Activated B cell treated with CpG ODN at 0.5 μM for 24 hours (primary cell): Measurements from ENCODE around the gene PLCB4. TPM values are rescaled to one million over a fixed set of nuclear protein-coding genes. Genes with fewer than 3 reads are reported as not detected.

Source experiments
- ATAC-seq: fragments of 200-7000 bp; cut with Tn5 transposase; one replicate; pipeline ENCODE4 v1.10.0; 2021; ENCODE audit warnings: low read depth, mild to moderate bottlenecking, moderate library complexity
- CTCF ChIA-PET: fragments of 350-600 bp; sonication (Branson Sonifier 250); formaldehyde crosslinking; loops from one replicate; lab custom pipeline; 2021; ENCODE audit warnings: antibody characterized with exemption; lab: Charles Lee
- POLR2A ChIA-PET: fragments of 350-600 bp; sonication (Branson Sonifier 250); formaldehyde crosslinking; loops from one replicate; lab custom pipeline; 2021; ENCODE audit warnings: antibody characterized with exemption; lab: Charles Lee
- DNase-seq: peaks from one replicate; pipeline ENCODE4 v3.0.0; 2022
- H3K27ac Mint-ChIP-seq: one replicate; pipeline ENCODE4 v1.8.0; 2020; ENCODE audit warnings: mixed read lengths
- H3K27me3 Mint-ChIP-seq: one replicate; pipeline ENCODE4 v1.8.0; 2021; ENCODE audit warnings: mixed read lengths
- H3K36me3 Mint-ChIP-seq: one replicate; pipeline ENCODE4 v1.8.0; 2021; ENCODE audit warnings: low read depth, mixed read lengths
- H3K4me1 Mint-ChIP-seq: one replicate; pipeline ENCODE4 v1.8.0; 2021; ENCODE audit warnings: mixed read lengths
- H3K4me3 Mint-ChIP-seq: one replicate; pipeline ENCODE4 v1.8.0; 2020; ENCODE audit warnings: mild to moderate bottlenecking, mixed read lengths
- H3K9me3 Mint-ChIP-seq: one replicate; pipeline ENCODE4 v1.8.0; 2020; ENCODE audit warnings: mixed read lengths
- CTCF ChIP-seq: fragments of 200-600 bp; IDR thresholded peaks from one replicate; pipeline ENCODE4 v1.8.0; 2022; ENCODE audit warnings: antibody characterized with exemption, mild to moderate bottlenecking
- intact Hi-C: fragments of 100-400 bp; cut with micrococcal nuclease; formaldehyde crosslinking; loops from one replicate; pipeline ENCODE4 v1.15.1; 2024
- total RNA-seq: library from RNA; stranded (reverse); gene quantifications from 2 replicates; pipeline ENCODE4 v1.2.3, GENCODE V29; 2022

PLCB4 gene
- total RNA-seq, 1 donor from 2014 or later, result not detected

- DNase-seq, result no peak
- Mint-ChIP-seq H3K9me3 (no peaks in the 10 kb centered on the region), H3K4me3 (no peak overlapping the region), H3K4me1 (no peaks in the 10 kb centered on the region), H3K27ac (no peak overlapping the region), H3K36me3 (no peaks in the 10 kb centered on the region), H3K27me3 (peaks cover 6% of the 10 kb centered on the region)
- CTCF ChIA-PET, result no interaction called here
- POLR2A ChIA-PET, result no interaction called here
- no peak for ATAC-seq
- no peak for TF ChIP-seq CTCF
- intact Hi-C loops, result no loop called here
Measured at GRCh38 chr20:9496155-9496554, 427.3 kb downstream of the PLCB4 start.

DNA sequence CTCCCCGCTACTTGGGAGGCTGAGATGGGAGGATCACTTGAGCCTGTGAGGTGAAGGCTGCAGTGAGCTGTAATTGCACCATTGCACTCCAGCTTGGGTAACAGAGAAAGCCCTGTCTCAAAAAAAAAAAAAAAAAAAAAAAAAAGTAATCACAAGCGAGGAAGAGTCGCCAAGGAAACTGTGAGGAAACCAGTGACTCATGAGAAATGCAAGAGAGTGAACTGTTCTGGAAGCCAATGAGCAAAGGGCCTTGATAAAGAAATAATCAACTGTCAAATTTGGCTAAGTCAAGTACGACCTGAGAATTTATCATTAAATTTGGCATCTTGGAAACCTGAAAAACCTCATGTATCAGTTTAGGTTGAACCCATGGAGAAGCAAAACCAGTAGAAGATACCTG, 429.4 kb downstream of the PLCB4 start:
- no peak overlapping the region for H3K4me3 Mint-ChIP-seq
- H3K9me3 Mint-ChIP-seq, result no peaks in the 10 kb centered on the region
- DNase-seq (no peak), ATAC-seq (no peak)
- no peaks in the 10 kb centered on the region for H3K4me1 Mint-ChIP-seq
- TF ChIP-seq CTCF, result no peak
- ChIA-PET POLR2A (no interaction called here), CTCF (no interaction called here)
- H3K36me3 Mint-ChIP-seq, result no peaks in the 10 kb centered on the region
- peaks cover 3% of the 10 kb centered on the region for H3K27me3 Mint-ChIP-seq
- intact Hi-C loops, result no loop called here
- no peak overlapping the region for H3K27ac Mint-ChIP-seq

- no peak overlapping the region for H3K4me3 Mint-ChIP-seq
- no peak for TF ChIP-seq CTCF
- no peaks in the 10 kb centered on the region for H3K4me1 Mint-ChIP-seq
- intact Hi-C loops, result no loop called here
- no peak overlapping the region for H3K27ac Mint-ChIP-seq
- CTCF ChIA-PET, result no interaction called here
- no peaks in the 10 kb centered on the region for H3K9me3 Mint-ChIP-seq
- ATAC-seq, result no peak
- no peaks in the 10 kb centered on the region for H3K36me3 Mint-ChIP-seq
- peaks cover 12% of the 10 kb centered on the region for H3K27me3 Mint-ChIP-seq
- no peak for DNase-seq
- POLR2A ChIA-PET, result no interaction called here
Measured at GRCh38 chr20:9499126-9499899, 430.4 kb downstream of the PLCB4 start.

GRCh38 chr20:9500121-9500520, 431.2 kb downstream of the PLCB4 start:
- ChIA-PET POLR2A (no interaction called here), CTCF (no interaction called here)
- no peak overlapping the region for H3K4me3 Mint-ChIP-seq
- H3K27me3 Mint-ChIP-seq, result peaks cover 14% of the 10 kb centered on the region
- intact Hi-C loops, result no loop called here
- no peaks in the 10 kb centered on the region for H3K36me3 Mint-ChIP-seq
- no peak for TF ChIP-seq CTCF
- ATAC-seq (peak; percentile 52), DNase-seq (no peak)
- H3K9me3 Mint-ChIP-seq, result no peaks in the 10 kb centered on the region
- no peak overlapping the region for H3K27ac Mint-ChIP-seq
- no peaks in the 10 kb centered on the region for H3K4me1 Mint-ChIP-seq

GRCh38 chr20:9501473-9501872, 432.6 kb downstream of the PLCB4 start:
- intact Hi-C loops, result no loop called here
- no peaks in the 10 kb centered on the region for H3K9me3 Mint-ChIP-seq
- CTCF ChIA-PET, result no interaction called here

More at GRCh38 chr20:9501473-9501872, 432.6 kb downstream of the PLCB4 start:
- H3K36me3 Mint-ChIP-seq, result no peaks in the 10 kb centered on the region
- ATAC-seq, result no peak
- no peak for TF ChIP-seq CTCF
- H3K27ac Mint-ChIP-seq, result no peak overlapping the region
- POLR2A ChIA-PET, result no interaction called here
- H3K27me3 Mint-ChIP-seq, result peaks cover 24% of the 10 kb centered on the region
- no peaks in the 10 kb centered on the region for H3K4me1 Mint-ChIP-seq
- DNase-seq, result no peak
- no peak overlapping the region for H3K4me3 Mint-ChIP-seq
